Measurements from ENCODE around the gene TBC1D12. TPM values are rescaled to one million over a fixed set of nuclear protein-coding genes. Genes with fewer than 3 reads are reported as not detected.

The TBC1D12 gene
- total RNA-seq, 2 donors from 2014 or later: 20.7 to 26.7 TPM

DNA sequence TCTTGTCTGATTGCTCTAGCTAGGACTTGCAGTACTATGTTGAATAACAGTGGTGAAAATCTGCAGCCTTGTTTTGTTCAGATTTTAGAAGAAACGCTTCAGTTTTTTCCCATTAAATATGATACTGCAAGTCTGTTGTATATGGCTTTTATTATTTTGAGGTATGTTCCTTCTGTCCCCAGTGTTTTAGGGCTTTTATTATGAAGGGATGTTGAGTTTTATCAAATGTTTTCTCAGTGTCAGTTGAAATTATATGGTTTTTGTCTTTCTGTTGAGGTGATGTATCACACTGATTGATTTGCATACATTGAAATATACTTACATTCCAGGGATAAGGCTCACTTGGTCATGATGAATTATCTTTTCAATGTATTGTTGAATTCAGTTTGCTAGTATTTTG, 82.8 kb downstream of the TBC1D12 start:
- ATAC-seq (ENCODE audit: insufficient number of reproducible peaks, low FRiP score, low read depth) (no peak), DNase-seq (ENCODE audit: low spot score) (no peak)
- H3K27ac ChIP-seq: no peak overlapping the region
- no peaks in the 10 kb centered on the region for H3K4me1 ChIP-seq (ENCODE audit: control insufficient read depth in 1 of 2, low read depth in 2 of 2)
- no peak overlapping the region for H3K4me3 ChIP-seq
- TF ChIP-seq, protein P1, sequence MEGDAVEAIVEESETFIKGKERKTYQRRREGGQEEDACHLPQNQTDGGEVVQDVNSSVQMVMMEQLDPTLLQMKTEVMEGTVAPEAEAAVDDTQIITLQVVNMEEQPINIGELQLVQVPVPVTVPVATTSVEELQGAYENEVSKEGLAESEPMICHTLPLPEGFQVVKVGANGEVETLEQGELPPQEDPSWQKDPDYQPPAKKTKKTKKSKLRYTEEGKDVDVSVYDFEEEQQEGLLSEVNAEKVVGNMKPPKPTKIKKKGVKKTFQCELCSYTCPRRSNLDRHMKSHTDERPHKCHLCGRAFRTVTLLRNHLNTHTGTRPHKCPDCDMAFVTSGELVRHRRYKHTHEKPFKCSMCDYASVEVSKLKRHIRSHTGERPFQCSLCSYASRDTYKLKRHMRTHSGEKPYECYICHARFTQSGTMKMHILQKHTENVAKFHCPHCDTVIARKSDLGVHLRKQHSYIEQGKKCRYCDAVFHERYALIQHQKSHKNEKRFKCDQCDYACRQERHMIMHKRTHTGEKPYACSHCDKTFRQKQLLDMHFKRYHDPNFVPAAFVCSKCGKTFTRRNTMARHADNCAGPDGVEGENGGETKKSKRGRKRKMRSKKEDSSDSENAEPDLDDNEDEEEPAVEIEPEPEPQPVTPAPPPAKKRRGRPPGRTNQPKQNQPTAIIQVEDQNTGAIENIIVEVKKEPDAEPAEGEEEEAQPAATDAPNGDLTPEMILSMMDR (IDR thresholded peaks at IDR 0.05): no peak
- H3K36me3 ChIP-seq: peaks cover 4% of the 10 kb centered on the region
- peaks cover 7% of the 10 kb centered on the region for H3K9me3 ChIP-seq
- H3K27me3 ChIP-seq (replicated peaks; ENCODE audit: insufficient read depth): no peaks in the 10 kb centered on the region

DNA sequence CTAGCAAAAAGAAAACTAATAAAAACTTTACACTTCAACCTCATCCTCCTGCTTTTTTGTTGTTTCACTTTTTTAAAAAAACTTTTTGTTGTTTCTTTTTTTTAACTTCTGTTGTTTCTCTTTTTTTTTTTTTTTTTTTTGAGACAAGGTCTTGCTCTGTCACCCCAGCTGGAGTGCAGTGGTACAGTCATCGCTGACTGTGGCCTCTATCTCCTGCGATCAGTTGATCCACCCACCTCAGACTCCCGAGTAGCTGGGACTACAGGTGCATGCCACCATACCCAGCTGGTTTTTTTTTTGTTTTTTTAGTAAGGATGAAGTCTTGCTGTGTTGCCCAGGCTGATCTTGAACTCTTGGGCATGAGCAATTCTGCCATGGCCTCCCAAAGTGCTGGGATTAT, 85.2 kb downstream of the TBC1D12 start:
- no peak overlapping the region for H3K27ac ChIP-seq
- TF ChIP-seq, protein P1 (IDR thresholded peaks at IDR 0.05): no peak
- H3K4me1 ChIP-seq (ENCODE audit: control insufficient read depth in 1 of 2, low read depth in 2 of 2): peaks cover 0 to 5% of the 10 kb centered on the region in 2 donors

DNA sequence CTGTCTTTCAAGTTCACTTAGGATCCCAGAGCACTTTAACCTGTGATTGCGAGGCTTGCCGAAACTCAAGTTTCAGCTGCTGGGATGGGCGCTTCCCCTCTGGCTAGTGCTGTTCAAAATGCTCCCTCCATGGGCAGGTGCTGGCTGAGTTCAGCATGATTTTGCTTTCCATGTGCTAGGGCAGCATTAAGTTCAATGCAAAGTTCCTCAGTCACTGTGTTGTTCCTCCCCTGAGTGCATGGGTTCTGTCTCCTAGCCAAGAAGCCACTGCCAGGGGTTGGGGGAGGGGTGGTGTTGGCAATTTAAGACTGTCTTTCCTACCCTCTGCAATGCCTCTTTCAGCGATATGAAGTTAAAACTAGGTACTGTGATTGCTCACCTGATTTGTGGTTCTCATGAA, 86.8 kb downstream of the TBC1D12 start:
- TF ChIP-seq, protein P1 (IDR thresholded peaks at IDR 0.05): no peak
- H3K4me3 ChIP-seq: no peak overlapping the region
- no peaks in the 10 kb centered on the region for H3K36me3 ChIP-seq
- H3K27ac ChIP-seq: no peak overlapping the region
- peaks cover 4% of the 10 kb centered on the region for H3K9me3 ChIP-seq
- H3K4me1 ChIP-seq (ENCODE audit: control insufficient read depth in 1 of 2, low read depth in 2 of 2): peaks cover 0 to 5% of the 10 kb centered on the region in 2 donors
- ATAC-seq (ENCODE audit: insufficient number of reproducible peaks, low FRiP score, low read depth) (no peak), DNase-seq (ENCODE audit: low spot score) (no peak)
- H3K27me3 ChIP-seq (replicated peaks; ENCODE audit: insufficient read depth): no peaks in the 10 kb centered on the region

More for the DNA sequence above, 85.2 kb downstream of the TBC1D12 start:
- DNase-seq (ENCODE audit: low spot score) (no peak), ATAC-seq (ENCODE audit: insufficient number of reproducible peaks, low FRiP score, low read depth) (no peak)
- H3K36me3 ChIP-seq: peaks cover 4% of the 10 kb centered on the region
- H3K27me3 ChIP-seq (replicated peaks; ENCODE audit: insufficient read depth): no peaks in the 10 kb centered on the region
- H3K9me3 ChIP-seq: peaks cover 7% of the 10 kb centered on the region
- H3K4me3 ChIP-seq: no peak overlapping the region

DNA sequence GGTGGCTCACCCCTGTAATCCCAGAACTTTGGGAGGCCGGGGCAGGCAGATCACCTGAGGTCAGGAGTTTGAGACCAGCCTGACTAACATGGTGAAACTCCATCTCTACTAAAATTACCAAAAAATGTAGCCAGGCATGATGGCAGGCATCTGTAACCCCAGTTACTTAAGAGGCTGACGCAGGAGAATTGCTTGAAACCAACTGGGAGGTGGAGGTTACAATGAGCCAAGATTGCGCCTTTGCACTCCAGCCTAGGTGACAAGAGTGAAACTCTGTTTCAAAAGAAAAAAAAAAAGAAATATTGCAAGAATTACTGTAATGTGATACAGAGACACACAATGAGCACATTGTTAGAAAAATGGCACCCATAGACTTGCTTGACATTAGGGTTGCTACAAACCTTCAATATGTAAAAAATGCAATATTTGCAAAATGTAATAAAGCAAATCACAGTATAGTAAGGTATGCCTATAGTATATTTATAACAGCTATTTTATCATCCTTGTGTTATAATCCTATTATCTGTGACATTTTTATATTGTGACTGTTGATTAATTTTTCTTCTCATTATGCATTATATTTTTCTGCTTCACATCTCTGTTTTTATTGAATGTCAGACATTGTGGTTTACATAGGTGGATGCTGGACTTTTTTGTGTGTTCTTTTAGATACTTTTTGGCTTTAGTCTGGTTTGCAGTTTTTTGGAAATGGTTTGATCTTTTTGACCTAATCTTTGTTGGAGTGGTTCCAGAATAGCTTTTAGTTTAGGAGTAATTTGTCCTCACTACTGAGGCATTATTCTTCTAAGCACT, 87.8 kb downstream of the TBC1D12 start:
- TF ChIP-seq, protein P1 (IDR thresholded peaks at IDR 0.05): no peak
- DNase-seq (ENCODE audit: low spot score): no peak
- Histone ChIP-seq H3K4me3 (no peak overlapping the region), H3K27me3 (replicated peaks; ENCODE audit: insufficient read depth) (no peaks in the 10 kb centered on the region), H3K4me1 (ENCODE audit: control insufficient read depth in 1 of 2, low read depth in 2 of 2) (peaks cover 0 to 5% of the 10 kb centered on the region in 2 donors), H3K9me3 (no peaks in the 10 kb centered on the region), H3K36me3 (no peaks in the 10 kb centered on the region), H3K27ac (no peak overlapping the region)
- ATAC-seq (ENCODE audit: insufficient number of reproducible peaks, low FRiP score, low read depth): no peak

DNA sequence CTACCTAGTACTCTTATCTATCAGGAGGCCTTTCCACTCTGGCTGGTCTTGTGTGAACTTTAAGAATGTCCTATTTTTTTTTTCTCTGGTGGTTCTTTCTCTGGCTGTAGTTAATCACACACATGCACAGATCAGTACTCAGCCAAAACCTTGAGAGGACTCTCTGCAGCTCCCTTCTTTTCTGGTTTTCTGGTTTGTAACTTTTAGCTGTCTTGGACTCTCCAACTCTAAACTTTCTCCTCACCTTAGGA, 88.4 kb downstream of the TBC1D12 start:
- H3K4me3 ChIP-seq: no peak overlapping the region
- ATAC-seq (ENCODE audit: insufficient number of reproducible peaks, low FRiP score, low read depth): no peak
- H3K36me3 ChIP-seq: no peaks in the 10 kb centered on the region
- no peak overlapping the region for H3K27ac ChIP-seq
- no peaks in the 10 kb centered on the region for H3K27me3 ChIP-seq (replicated peaks; ENCODE audit: insufficient read depth)
- no peak for DNase-seq (ENCODE audit: low spot score)
- H3K4me1 ChIP-seq (ENCODE audit: control insufficient read depth in 1 of 2, low read depth in 2 of 2): peaks cover 0 to 5% of the 10 kb centered on the region in 2 donors
- H3K9me3 ChIP-seq: no peaks in the 10 kb centered on the region
- TF ChIP-seq, protein P1 (IDR thresholded peaks at IDR 0.05): no peak

Data from thoracic aorta (tissue), 2 donors.